ENCODE measurements around the gene NCAPD3.

The NCAPD3 gene

DNA sequence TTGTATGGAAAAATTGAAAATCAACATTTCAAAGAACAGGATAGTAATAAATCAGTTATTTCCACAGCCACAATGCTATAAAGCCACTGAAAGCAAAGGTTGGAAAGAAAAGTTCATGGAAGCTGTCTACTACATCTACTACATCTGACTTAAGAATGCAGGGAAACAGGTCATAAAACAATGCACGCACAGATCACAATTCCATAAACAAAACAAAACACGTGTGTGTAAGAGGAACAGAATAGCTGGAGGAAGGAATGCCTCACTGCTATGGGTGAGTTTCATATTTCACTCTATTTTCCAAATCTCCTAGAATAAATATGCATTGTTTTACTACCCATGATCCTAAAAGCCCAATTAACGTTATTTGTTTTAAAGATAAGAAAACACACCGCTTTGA is 66.3 kb downstream of the NCAPD3 start:
- no peak for DNase-seq

GRCh38 chr11:134155946-134156865 is 67.6 kb downstream of the NCAPD3 start:
- no peak for DNase-seq

DNA sequence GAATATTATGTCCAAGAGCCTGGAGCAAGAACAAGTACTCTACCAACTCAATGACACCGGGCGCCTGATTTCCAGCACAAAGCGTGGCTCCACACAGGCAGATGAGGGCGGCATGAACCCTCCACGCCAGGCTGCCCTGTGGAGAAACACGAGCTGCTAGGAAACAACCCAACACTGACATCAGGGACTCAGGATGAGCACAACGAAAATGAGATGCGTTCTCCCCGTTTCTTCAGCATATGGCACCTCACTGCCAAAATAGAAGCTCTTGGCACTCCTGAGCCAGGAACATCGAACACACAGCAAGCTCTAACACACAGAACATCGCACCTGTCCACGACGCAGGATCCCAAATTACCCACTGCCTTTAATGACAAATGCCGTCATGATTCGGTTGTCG is 68.3 kb downstream of the NCAPD3 start:
- DNase-seq, result no peak

DNA sequence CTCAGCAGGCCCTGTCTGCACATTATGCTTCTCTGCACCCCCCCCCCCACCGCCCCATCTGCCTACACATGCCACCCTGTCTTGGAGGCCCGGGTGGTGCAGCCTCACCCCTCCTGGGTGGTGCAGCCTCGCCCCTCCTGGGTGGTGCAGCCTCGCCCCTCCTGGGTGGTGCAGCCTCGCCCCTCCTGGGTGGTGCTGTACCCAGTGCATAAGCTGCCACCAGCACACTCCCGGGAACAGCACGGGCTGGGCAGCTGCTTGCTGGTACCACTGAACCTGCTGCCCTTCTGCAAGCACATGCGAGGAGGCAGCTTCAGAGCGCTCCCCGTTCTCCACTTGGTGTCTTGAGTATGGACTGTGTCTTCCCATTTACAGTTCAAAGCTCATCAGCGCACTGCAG is 69.3 kb downstream of the NCAPD3 start:
- no peak for DNase-seq

GRCh38 chr11:134153147-134153905 is 70.4 kb downstream of the NCAPD3 start:
- DNase-seq, result no peak

DNA sequence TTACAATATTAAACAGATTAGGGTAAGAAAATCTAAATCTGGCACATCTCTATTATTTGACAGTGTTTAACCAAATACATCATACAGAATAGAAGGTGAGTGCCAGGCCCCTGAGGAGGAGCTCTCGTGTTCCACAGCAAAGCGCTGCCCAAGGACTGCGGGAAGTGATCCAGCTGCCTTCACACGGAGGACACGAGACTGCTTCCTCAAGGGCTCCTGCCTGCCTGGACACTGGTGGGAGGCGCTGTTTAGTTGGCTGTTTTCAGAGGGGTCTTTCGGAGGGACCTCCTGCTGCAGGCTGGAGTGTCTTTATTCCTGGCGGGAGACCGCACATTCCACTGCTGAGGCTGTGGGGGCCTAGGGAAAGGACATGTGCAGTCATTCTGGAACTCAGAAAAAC is 71.1 kb downstream of the NCAPD3 start:
- no peak for DNase-seq

GRCh38 chr11:134151083-134151747 is 72.6 kb downstream of the NCAPD3 start:
- no peak for DNase-seq

GRCh38 chr11:134150195-134150903 is 73.4 kb downstream of the NCAPD3 start:
- no peak for DNase-seq

GRCh38 chr11:134149371-134149770 is 74.4 kb downstream of the NCAPD3 start:
- DNase-seq, result no peak

DNA sequence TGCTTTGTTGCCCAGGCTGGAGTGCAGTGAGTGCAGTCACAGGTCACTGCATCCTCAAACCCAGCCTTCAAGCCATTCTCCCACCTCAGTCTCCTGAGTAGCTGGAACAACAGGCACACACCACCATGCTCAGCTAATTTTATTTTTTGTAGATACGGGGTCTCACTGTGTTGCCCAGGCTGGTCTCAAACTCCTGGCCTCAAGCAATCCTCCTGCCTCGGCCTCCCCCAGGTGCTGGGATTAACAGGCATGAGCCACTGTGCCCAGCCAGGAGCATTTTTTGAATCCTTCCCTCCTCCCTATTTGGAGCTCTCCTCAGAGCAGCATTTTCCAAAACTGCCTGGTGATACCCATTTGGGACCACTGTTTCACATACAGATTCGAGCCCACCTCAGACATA is 77.2 kb downstream of the NCAPD3 start:
- DNase-seq, result no peak

DNA sequence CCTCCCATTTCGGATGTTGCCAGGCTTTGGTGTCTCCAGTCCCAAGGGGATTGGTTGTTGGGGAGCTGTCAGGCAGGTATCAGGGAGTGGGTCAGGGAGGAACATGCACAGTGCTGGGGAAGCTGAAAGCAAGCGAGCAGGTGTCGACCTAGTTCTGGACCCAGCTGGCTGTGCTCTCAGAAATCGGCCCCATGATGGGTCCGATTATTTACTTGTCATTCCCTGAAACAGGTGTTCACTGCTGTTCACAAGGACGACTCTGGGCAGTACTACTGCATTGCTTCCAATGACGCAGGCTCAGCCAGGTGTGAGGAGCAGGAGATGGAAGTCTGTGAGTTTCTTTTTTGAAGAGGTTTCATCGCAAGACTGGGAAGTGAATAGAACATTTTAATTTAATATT is 78.1 kb downstream of the NCAPD3 start:
- DNase-seq, result no peak

DNA sequence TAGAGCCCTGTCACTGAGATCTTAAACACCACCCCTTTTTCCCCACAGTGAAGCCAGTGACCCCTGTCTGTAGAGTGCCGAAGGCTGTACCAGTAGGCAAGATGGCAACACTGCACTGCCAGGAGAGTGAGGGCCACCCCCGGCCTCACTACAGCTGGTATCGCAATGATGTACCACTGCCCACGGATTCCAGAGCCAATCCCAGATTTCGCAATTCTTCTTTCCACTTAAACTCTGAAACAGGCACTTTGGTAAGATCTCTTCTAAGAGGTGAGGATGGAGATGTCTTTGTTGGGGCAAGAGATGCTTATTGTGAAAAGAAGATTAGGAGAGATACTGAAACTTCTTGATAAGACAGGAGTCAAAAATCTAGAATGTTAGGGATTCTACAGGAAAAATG is 79.0 kb downstream of the NCAPD3 start:
- no peak for DNase-seq

DNA sequence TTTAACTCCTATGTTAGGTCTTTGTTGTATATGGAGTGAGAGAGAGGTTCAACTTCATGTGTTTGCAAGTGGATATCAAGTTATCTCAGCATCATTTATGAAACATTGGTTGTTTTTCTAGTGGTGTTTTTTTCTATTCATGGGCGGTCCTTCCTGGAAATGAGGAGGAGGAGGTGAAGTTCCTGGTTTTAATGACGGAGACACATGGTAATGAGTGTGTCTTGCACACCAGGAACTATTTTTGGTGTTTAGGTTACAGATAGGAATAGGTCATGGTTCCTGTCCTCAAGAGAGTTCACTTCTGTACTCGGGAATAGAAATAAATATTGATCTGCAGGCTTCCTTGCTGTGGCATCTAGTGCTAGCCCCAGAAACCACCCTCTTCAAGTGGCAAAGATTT is 80.0 kb downstream of the NCAPD3 start:
- DNase-seq, result no peak

DNA sequence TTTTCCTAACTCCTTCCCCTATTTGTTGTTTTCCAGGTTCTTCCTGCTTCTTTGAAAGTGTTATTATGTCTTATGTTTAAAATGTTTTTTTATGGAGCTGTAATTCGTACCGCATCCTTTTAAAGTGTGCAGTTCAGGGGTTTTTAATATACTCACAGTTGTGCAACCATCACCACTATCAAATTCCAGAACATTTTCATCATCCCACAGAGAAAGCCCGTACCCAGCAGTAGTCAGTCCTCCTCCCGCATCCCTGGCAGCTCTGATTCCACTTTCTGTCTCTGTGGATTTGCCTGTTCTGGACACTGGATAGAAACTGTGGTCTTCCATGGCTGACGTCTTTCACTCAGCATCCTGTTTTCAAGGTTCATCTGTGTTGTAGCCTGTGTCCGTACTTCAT is 81.2 kb downstream of the NCAPD3 start:
- no peak for DNase-seq

GRCh38 chr11:134140961-134141490 is 82.7 kb downstream of the NCAPD3 start:
- no peak for DNase-seq

DNA sequence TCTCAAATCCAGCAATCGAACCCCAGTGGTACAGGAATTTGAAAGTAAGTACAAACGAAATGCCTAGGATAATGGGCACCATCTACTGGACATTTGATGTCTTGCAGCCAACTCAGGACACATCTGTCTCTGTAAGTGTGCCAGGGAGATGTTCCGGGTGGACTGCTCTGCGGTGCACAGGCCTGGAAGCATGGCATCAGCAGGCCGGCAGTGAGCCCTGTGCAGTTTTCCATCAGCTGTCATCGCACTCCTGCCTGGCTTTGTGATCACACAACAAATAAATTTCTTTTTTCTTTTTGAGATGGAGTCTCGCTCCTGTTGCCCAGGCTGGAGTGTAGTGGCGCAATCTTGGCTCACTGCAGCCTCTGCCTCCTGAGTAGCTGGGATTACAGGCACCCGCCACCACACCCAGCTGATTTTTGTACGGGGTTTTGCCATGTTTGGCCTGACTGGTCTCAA is 83.9 kb downstream of the NCAPD3 start:
- peak; percentile 71 to 78 for DNase-seq

DNA sequence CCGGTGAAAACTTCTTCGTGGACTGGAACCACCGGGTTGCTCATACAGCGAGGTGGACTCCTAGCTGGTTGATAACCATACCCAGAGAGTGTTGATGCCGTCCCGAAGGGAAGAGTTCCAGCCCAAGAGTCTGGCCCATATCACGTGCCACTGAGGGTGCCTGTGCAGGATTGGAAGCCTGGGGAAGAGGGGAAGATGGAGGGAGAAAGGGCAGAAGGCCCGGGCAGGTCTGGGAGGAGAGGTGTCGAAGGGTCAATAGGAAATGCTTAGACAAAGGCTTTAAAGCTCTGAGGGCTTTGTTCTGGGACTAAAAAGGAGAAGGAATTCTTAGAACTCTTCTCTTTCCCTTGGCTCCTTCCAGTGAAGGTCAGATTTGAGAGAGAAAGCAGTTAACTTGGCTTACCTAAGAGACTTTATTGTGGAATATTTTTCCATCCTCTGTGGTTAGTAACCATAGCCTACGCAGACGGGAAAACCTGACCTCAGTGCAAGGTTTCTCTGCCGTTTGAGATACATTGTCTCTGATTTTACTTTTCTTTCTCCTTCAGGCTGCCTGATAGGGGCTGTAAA is 84.4 kb downstream of the NCAPD3 start:
- DNase-seq, result no peak

- no peak for DNase-seq
Measured at GRCh38 chr11:134138376-134138775, 85.4 kb downstream of the NCAPD3 start.

GRCh38 chr11:134134167-134134566 is 89.6 kb downstream of the NCAPD3 start:
- DNase-seq, result no peak

- no peak for DNase-seq
Measured at GRCh38 chr11:134132808-134133207, 91.0 kb downstream of the NCAPD3 start.

DNA sequence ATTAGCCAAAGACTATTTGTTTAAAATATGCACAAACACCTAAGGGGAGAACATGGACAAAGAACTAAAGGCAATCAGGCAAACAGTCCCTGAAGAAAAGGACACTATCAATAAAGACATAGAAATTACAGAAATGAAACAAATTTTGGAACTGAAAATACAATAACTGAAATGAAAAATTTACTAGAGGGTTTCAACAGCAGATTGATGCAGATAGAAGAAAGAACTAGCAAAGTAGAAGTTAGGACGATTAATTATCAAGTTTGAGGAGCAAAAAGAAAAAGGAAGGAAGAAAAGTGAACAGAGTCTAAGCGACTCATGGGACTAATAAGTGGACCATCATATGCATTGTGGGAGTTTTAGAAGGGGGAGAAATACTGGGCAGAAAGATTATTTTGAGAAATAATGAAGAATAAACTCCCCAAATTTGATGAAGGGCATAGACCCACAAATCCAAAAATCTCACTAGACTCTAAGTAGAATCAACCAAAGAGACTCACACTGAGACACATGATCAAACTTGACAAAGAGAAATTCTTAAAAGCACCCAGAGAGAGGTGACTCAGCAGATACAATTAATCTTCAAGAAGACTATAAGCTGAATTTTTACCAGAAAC is 92.0 kb downstream of the NCAPD3 start:
- DNase-seq, result no peak
